HepG2 (cell line): ENCODE results near the gene BFSP1. TPM values are rescaled to one million over a fixed set of nuclear protein-coding genes. Genes with fewer than 3 reads are reported as not detected.

ENCODE experiments used
- ATAC-seq: fragments of 200-7000 bp; cut with Tn5 transposase; 3 replicates; pipeline ENCODE4 v1.9.1; 2020; ENCODE audit warnings: mild to moderate bottlenecking, moderate library complexity
- BruUV-seq: library from RNA; stranded (reverse); fragments of 400-500 nt; replicated peaks from 2 replicates; lab custom pipeline; 2021; lab: Mats Ljungman, UMichigan
- CTCF ChIA-PET: fragments of 300-600 bp; formaldehyde crosslinking; extraction: SDS; loops from one replicate; lab custom pipeline; 2021; ENCODE audit warnings: low total read pairs, inconsistent platforms, low intra/inter-chr PET ratio; lab: Yijun Ruan, JAX
- POLR2A ChIA-PET: fragments of 350-600 bp; sonication (Branson Sonifier 250); formaldehyde crosslinking; loops from one replicate; lab custom pipeline; 2020; ENCODE audit warnings: antibody characterized with exemption, inconsistent platforms; lab: Yijun Ruan, JAX
- DNase-seq: peaks from one replicate; pipeline ENCODE4 v3.0.0-alpha.2; 2015; ENCODE audit warnings: low spot score
- FAIRE-seq: peaks from 3 replicates; lab custom pipeline; 2011; peaks lifted over from hg19 to GRCh38; lab: Jason Lieb, UNC
- H2AFZ ChIP-seq: one replicate; pipeline ENCODE4 v1.6.1; 2011; ENCODE audit warnings: low read length, inconsistent platforms
- H3K27ac ChIP-seq: fragments of 300-600 bp; 3 replicates; pipeline ENCODE4 v1.8.0; 2011; ENCODE audit warnings: mixed run types, mild to moderate bottlenecking, mixed read lengths, low read length, inconsistent platforms; ENCODE audit not compliant: insufficient read depth; ENCODE audit errors: extremely low read length
- H3K27me3 ChIP-seq, 2 experiments: fragments of 200-600 bp in 1 of 2; 2 replicates in 1 of 2; 3 replicates in 1 of 2; pipeline versions ENCODE4 v1.6.0 to v1.8.0; 2011; ENCODE audit warnings: low read length in 2 of 2, mild to moderate bottlenecking in 2 of 2, moderate library complexity in 2 of 2, inconsistent platforms in 1 of 2; ENCODE audit not compliant: insufficient read depth in 2 of 2, control insufficient read depth in 1 of 2
- H3K36me3 ChIP-seq, 2 experiments: fragments of 200-600 bp in 1 of 2; replicated peaks in 1 of 2; 2 replicates in 1 of 2; 3 replicates in 1 of 2; pipeline versions ENCODE4 v1.5.1 to v1.8.0; 2011; ENCODE audit warnings: low read length in 2 of 2, inconsistent platforms in 1 of 2; ENCODE audit not compliant: insufficient read depth in 2 of 2, control insufficient read depth in 1 of 2
- H3K4me1 ChIP-seq: 2 replicates; pipeline ENCODE4 v1.5.1; 2012; ENCODE audit warnings: low read length, inconsistent platforms; ENCODE audit not compliant: insufficient read depth
- H3K4me2 ChIP-seq: 2 replicates; pipeline ENCODE4 v1.6.0; 2011; ENCODE audit warnings: low read depth, low read length, inconsistent platforms
- H3K4me3 ChIP-seq, 3 experiments: fragments of 200-600 bp in 1 of 3; sonication (generic), shearing (Covaris generic) in 1 of 3; replicated peaks in 1 of 3; 2 replicates each; pipeline ENCODE4 v1.5.1; 2011 to 2016; ENCODE audit warnings: low read length in 3 of 3, inconsistent platforms in 2 of 3, low read depth in 2 of 3, mild to moderate bottlenecking in 2 of 3, control low read depth in 1 of 3, mixed read lengths in 1 of 3; ENCODE audit not compliant: insufficient read depth in 1 of 3
- H3K79me2 ChIP-seq: one replicate; pipeline ENCODE4 v1.6.1; 2011; ENCODE audit warnings: low read length, inconsistent platforms; ENCODE audit not compliant: insufficient read depth
- H3K9ac ChIP-seq: 2 replicates; pipeline ENCODE4 v1.6.0; 2011; ENCODE audit warnings: mild to moderate bottlenecking, low read depth, low read length, inconsistent platforms; ENCODE audit not compliant: insufficient read depth
- H3K9me3 ChIP-seq: 2 replicates; pipeline ENCODE4 v1.5.1; 2012; ENCODE audit warnings: mild to moderate bottlenecking, low read length
- H4K20me1 ChIP-seq: 2 replicates; pipeline ENCODE4 v1.6.0; 2011; ENCODE audit warnings: inconsistent platforms, mild to moderate bottlenecking, low read length, moderate library complexity; ENCODE audit not compliant: insufficient read depth
- ATM ChIP-seq: fragments of 450-650 bp; IDR thresholded peaks from 2 replicates; pipeline ENCODE4 v1.7.1; 2017; ENCODE audit warnings: mild to moderate bottlenecking, borderline replicate concordance
- NAIF1 ChIP-seq: sonication (generic); formaldehyde crosslinking; IDR thresholded peaks from 2 replicates; pipeline ENCODE4 v1.5.0; 2020; ENCODE audit warnings: mild to moderate bottlenecking, missing genetic modification reagents, borderline replicate concordance
- NFIC ChIP-seq: IDR thresholded peaks from 2 replicates; pipeline ENCODE4 v1.6.1; 2012; ENCODE audit warnings: mild to moderate bottlenecking, low read length, inconsistent platforms
- NONO ChIP-seq, 2 experiments: fragments of 450-650 bp in 1 of 2; sonication (generic) in 1 of 2; formaldehyde crosslinking in 1 of 2; IDR thresholded peaks in 1 of 2; conservative IDR thresholded peaks in 1 of 2; 2 replicates each; pipeline versions ENCODE4 v1.6.1 to v1.8.0; 2017 to 2022; ENCODE audit warnings: mild to moderate bottlenecking in 1 of 2, missing genetic modification reagents in 1 of 2, moderate library complexity in 1 of 2
- NR2F2 ChIP-seq: IDR thresholded peaks from 2 replicates; pipeline ENCODE4 v1.6.1; 2012; ENCODE audit warnings: low read depth, inconsistent platforms, borderline replicate concordance
- RFXAP ChIP-seq: sonication (generic); formaldehyde crosslinking; IDR thresholded peaks from 2 replicates; pipeline ENCODE4 v1.4.0; 2020; ENCODE audit warnings: missing genetic modification reagents, borderline replicate concordance
- TP53 ChIP-seq: sonication (generic); formaldehyde crosslinking; conservative IDR thresholded peaks from 2 replicates; pipeline ENCODE4 v1.4.0; 2020; ENCODE audit warnings: missing genetic modification reagents
- ZNF251 ChIP-seq: sonication (generic); formaldehyde crosslinking; IDR thresholded peaks from 2 replicates; pipeline ENCODE4 v1.9.0; 2021; ENCODE audit warnings: mild to moderate bottlenecking, missing genetic modification reagents
- ZNF326 ChIP-seq: sonication (generic); formaldehyde crosslinking; IDR thresholded peaks from 2 replicates; pipeline ENCODE4 v1.4.0; 2020; ENCODE audit warnings: missing genetic modification reagents, borderline replicate concordance
- ZNF441 ChIP-seq: sonication (generic); formaldehyde crosslinking; IDR thresholded peaks from 2 replicates; pipeline ENCODE4 v1.7.0; 2021; ENCODE audit warnings: missing genetic modification reagents, borderline replicate concordance
- ZNF557 ChIP-seq: sonication (generic); formaldehyde crosslinking; IDR thresholded peaks from 2 replicates; pipeline ENCODE4 v1.4.0; 2020; ENCODE audit warnings: missing genetic modification reagents
- ZNF567 ChIP-seq: sonication (generic); formaldehyde crosslinking; IDR thresholded peaks from 2 replicates; pipeline ENCODE4 v1.8.1; 2023; ENCODE audit warnings: mild to moderate bottlenecking, missing genetic modification reagents, borderline replicate concordance
- WGBS: methylation state at CpG from one replicate; pipeline ENCODE4 v1.1.6; 2017; ENCODE audit warnings: low lambda C conversion rate; 5-methylcytosine and 5-hydroxymethylcytosine counted together
- in situ Hi-C: cut with HindIII; loops from 2 replicates; pipeline ENCODE4 v1.10.0; 2017; ENCODE audit warnings: low pct_unique_long_range_greater_than_20kb; ENCODE audit not compliant: extremely low pct_ligation_motif_present
- intact Hi-C: fragments of 100-400 bp; cut with micrococcal nuclease; formaldehyde crosslinking; loops from one replicate; pipeline ENCODE4 v1.10.0; 2022; ENCODE audit not compliant: unreplicated experiment
- polyA plus RNA-seq, 8 experiments: library from polyadenylated mRNA; depleted of rRNA in 3 of 8; stranded (reverse) in 7 of 8; unstranded in 1 of 8; fragments of >200 nt; fragmentation: Illumina TruSeq in 4 of 8; extraction: Trizol in 4 of 8; gene quantifications; 2 replicates each; pipeline versions ENCODE4 v1.2.1 to v1.2.3, GENCODE V29; 2011 to 2016; ENCODE audit warnings: low read depth in 4 of 8, missing spikeins in 1 of 8, mixed read lengths in 1 of 8; ENCODE audit not compliant: insufficient read depth in 1 of 8
- total RNA-seq, 5 experiments: library from RNA; depleted of rRNA; stranded (reverse); fragments of >200 nt; fragmentation: Illumina TruSeq; extraction: Trizol; gene quantifications; 2 replicates each; pipeline ENCODE4 v1.2.3, GENCODE V29; 2016; ENCODE audit warnings: low read depth in 1 of 5
- TF ChIP-seq, protein P1 (sequence below): IDR thresholded peaks from 2 replicates; pipeline ENCODE4 v1.6.1; 2016; ENCODE audit warnings: mild to moderate bottlenecking, missing biosample characterization, missing genetic modification reagents
- TF ChIP-seq, protein P2 (sequence below): IDR thresholded peaks from 2 replicates; pipeline ENCODE4 v1.6.1; 2016; ENCODE audit warnings: low read depth, missing genetic modification reagents, missing compliant biosample characterization
- TF ChIP-seq, protein P3 (sequence below): sonication (generic); formaldehyde crosslinking; conservative IDR thresholded peaks from 2 replicates; pipeline ENCODE4 v1.8.0; 2022; ENCODE audit warnings: low read depth, missing genetic modification reagents
- TF ChIP-seq, protein P4 (sequence below): sonication (generic); formaldehyde crosslinking; IDR thresholded peaks from 2 replicates; pipeline ENCODE4 v1.4.0; 2020; ENCODE audit warnings: missing genetic modification reagents

BFSP1 gene
- total and polyA plus RNA-seq, 2 of the 13 experiments (the other 11 are each of a cell fraction or from before 2014, with no cell fraction given): 0.22 to 0.26 TPM

DNA sequence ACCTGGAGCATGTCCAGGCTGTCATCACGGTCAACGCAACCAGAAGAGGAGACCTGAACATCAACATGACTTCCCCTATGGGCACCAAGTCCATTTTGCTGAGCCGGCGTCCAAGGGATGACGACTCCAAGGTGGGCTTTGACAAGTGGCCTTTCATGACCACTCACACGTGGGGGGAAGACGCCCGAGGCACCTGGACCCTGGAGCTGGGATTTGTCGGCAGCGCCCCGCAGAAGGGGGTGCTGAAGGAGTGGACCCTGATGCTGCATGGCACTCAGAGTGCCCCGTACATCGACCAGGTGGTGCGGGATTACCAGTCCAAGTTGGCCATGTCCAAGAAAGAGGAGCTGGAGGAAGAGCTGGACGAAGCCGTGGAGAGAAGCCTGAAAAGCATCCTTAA lies 49.5 kb downstream of the BFSP1 start:
- ATAC-seq: no peak
- 56% methylated on average over 15 of the region's 16 CpGs for WGBS

More for the DNA sequence above, 49.5 kb downstream of the BFSP1 start:
- no peak for DNase-seq
- ChIA-PET CTCF (no interaction called here), POLR2A (no interaction called here)
- Histone ChIP-seq H3K9ac (no peak overlapping the region), H2AFZ (no peak overlapping the region), H3K27ac (no peak overlapping the region), H3K9me3 (no peaks in the 10 kb centered on the region), H3K79me2 (no peaks in the 10 kb centered on the region), H4K20me1 (no peaks in the 10 kb centered on the region), H3K4me3 (no peak overlapping the region), H3K36me3 (no peaks in the 10 kb centered on the region), H3K4me1 (no peaks in the 10 kb centered on the region), H3K27me3 (peaks cover 5 to 34% of the 10 kb centered on the region in 2 experiments), H3K4me2 (no peak overlapping the region)
- BruUV-seq: no TSS peak
- in situ Hi-C loops: no loop called here
- no peak for FAIRE-seq
- TF ChIP-seq, protein P1, sequence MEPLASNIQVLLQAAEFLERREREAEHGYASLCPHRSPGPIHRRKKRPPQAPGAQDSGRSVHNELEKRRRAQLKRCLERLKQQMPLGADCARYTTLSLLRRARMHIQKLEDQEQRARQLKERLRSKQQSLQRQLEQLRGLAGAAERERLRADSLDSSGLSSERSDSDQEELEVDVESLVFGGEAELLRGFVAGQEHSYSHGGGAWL (CRISPR knock-in tag): no peak
- TF ChIP-seq RFXAP (CRISPR knock-in tag) (no peak), ZNF251 (CRISPR knock-in tag) (no peak), NFIC (no peak), ZNF441 (no peak), ATM (no peak), ZNF557 (no peak), NONO (IDR thresholded peaks at IDR 0.05) (no peak), NONO (CRISPR knock-in tag; conservative IDR thresholded peaks at IDR 0.05) (no peak), ZNF567 (CRISPR knock-in tag) (no peak), TP53 (CRISPR knock-in tag) (no peak), ZNF326 (CRISPR knock-in tag) (no peak), NR2F2 (no peak), NAIF1 (CRISPR knock-in tag) (no peak)
- TF ChIP-seq, protein P2, sequence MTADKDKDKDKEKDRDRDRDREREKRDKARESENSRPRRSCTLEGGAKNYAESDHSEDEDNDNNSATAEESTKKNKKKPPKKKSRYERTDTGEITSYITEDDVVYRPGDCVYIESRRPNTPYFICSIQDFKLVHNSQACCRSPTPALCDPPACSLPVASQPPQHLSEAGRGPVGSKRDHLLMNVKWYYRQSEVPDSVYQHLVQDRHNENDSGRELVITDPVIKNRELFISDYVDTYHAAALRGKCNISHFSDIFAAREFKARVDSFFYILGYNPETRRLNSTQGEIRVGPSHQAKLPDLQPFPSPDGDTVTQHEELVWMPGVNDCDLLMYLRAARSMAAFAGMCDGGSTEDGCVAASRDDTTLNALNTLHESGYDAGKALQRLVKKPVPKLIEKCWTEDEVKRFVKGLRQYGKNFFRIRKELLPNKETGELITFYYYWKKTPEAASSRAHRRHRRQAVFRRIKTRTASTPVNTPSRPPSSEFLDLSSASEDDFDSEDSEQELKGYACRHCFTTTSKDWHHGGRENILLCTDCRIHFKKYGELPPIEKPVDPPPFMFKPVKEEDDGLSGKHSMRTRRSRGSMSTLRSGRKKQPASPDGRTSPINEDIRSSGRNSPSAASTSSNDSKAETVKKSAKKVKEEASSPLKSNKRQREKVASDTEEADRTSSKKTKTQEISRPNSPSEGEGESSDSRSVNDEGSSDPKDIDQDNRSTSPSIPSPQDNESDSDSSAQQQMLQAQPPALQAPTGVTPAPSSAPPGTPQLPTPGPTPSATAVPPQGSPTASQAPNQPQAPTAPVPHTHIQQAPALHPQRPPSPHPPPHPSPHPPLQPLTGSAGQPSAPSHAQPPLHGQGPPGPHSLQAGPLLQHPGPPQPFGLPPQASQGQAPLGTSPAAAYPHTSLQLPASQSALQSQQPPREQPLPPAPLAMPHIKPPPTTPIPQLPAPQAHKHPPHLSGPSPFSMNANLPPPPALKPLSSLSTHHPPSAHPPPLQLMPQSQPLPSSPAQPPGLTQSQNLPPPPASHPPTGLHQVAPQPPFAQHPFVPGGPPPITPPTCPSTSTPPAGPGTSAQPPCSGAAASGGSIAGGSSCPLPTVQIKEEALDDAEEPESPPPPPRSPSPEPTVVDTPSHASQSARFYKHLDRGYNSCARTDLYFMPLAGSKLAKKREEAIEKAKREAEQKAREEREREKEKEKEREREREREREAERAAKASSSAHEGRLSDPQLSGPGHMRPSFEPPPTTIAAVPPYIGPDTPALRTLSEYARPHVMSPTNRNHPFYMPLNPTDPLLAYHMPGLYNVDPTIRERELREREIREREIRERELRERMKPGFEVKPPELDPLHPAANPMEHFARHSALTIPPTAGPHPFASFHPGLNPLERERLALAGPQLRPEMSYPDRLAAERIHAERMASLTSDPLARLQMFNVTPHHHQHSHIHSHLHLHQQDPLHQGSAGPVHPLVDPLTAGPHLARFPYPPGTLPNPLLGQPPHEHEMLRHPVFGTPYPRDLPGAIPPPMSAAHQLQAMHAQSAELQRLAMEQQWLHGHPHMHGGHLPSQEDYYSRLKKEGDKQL: no peak
- TF ChIP-seq, protein P3, sequence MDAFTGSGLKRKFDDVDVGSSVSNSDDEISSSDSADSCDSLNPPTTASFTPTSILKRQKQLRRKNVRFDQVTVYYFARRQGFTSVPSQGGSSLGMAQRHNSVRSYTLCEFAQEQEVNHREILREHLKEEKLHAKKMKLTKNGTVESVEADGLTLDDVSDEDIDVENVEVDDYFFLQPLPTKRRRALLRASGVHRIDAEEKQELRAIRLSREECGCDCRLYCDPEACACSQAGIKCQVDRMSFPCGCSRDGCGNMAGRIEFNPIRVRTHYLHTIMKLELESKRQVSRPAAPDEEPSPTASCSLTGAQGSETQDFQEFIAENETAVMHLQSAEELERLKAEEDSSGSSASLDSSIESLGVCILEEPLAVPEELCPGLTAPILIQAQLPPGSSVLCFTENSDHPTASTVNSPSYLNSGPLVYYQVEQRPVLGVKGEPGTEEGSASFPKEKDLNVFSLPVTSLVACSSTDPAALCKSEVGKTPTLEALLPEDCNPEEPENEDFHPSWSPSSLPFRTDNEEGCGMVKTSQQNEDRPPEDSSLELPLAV (CRISPR knock-in tag): no peak
- TF ChIP-seq, protein P4, sequence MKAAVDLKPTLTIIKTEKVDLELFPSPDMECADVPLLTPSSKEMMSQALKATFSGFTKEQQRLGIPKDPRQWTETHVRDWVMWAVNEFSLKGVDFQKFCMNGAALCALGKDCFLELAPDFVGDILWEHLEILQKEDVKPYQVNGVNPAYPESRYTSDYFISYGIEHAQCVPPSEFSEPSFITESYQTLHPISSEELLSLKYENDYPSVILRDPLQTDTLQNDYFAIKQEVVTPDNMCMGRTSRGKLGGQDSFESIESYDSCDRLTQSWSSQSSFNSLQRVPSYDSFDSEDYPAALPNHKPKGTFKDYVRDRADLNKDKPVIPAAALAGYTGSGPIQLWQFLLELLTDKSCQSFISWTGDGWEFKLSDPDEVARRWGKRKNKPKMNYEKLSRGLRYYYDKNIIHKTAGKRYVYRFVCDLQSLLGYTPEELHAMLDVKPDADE (CRISPR knock-in tag): no peak
- intact Hi-C loops: no loop called here
